ENCODE measurements around the gene ATP2B2.

The ATP2B2 gene

DNA sequence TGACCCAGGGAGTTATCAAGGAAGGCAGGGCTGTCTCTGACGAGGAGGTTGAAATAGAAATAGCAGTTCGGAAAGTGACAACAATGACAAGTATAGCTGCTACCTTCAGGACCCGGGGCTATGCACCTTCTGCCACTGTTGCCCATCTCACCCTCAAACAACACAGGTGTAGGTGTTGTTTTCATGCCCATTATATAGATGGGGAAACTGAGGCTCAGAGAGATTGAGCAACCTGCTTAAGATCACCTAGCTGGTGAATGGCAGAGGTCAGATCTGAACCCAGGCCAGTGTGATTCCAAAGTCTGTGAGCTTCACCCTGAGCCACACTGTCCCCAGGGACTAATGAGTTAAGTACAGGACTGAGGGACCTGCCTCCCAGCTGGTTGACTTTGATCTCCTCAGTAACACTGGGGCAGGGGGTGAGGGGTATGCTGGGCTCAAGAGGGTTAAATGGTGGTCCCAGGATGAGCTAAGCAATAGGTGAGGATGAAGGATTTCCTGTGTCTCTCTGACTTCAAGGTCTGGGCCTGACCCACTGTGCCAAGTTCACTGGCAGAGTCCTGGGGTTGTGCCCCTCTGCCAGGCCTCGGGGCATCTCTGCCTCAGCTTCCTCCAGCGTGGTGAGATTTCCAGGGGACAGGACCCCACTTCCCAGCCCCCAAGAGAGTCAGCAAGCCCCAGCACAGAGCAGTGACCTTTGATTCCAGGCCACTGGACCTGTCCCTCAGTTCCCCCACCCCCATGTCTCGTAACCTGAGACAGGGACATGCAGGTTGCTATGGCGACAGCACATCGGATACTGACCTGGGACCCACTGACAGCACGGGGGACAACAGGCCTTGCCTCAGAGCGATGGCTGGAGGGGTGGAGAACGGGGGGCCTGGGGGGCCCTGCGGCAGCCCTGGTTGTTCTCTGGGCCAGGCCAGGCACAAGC lies 35.0 kb downstream of the ATP2B2 start:
- peaks cover 27% of the 10 kb centered on the region for H3K27me3 ChIP-seq (ENCODE audit: control insufficient read depth, insufficient read depth, low read length)

DNA sequence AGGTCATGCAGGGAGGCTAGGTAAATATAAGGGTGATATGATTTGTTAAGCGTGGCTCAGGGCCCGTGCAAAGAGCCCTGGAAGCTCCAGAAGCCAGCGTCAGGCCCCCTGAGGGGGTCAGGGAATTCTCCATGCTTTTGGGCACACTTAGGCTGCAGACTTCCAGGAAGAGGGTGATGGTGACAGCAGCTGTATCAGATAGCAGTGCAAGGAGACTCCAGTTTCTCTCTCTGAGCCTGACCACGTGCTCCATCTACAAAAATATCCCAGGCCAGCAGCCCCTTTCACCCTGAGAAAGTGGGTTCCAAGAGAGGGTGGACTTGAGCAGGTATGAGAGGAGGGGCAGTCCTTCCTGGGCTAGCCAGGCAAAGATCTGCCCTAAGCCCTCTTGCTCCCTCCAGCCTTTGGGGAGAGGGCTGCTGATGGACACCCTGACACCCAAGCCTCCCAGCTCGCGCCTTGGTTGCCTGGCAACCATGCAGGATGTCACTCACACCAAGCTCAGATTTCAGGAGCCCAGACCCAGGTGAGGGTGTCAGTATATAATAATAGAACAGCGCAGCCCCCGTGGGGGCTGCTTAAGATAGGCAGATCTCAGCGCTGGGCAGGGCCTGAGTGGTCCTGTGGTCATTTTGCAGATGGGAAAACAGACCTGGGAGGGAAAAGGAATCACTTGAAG lies 35.8 kb downstream of the ATP2B2 start:
- Histone ChIP-seq H3K9ac (ENCODE audit: low read length) (no peak overlapping the region), H3K4me3 (ENCODE audit: low read length) (no peak overlapping the region), H3K9me3 (ENCODE audit: control insufficient read depth, low read length) (no peaks in the 10 kb centered on the region), H3K27me3 (ENCODE audit: control insufficient read depth, insufficient read depth, low read length) (peaks cover 27% of the 10 kb centered on the region), H3K4me1 (ENCODE audit: control insufficient read depth, insufficient read depth, low read length) (no peaks in the 10 kb centered on the region), H3K36me3 (ENCODE audit: control insufficient read depth, insufficient read depth, low read length) (no peaks in the 10 kb centered on the region)

More for the DNA sequence above, 35.0 kb downstream of the ATP2B2 start:
- no peaks in the 10 kb centered on the region for H3K4me1 ChIP-seq (ENCODE audit: control insufficient read depth, insufficient read depth, low read length)
- no peak overlapping the region for H3K4me3 ChIP-seq (ENCODE audit: low read length)
- no peak overlapping the region for H3K9ac ChIP-seq (ENCODE audit: low read length)
- no peaks in the 10 kb centered on the region for H3K9me3 ChIP-seq (ENCODE audit: control insufficient read depth, low read length)
- no peaks in the 10 kb centered on the region for H3K36me3 ChIP-seq (ENCODE audit: control insufficient read depth, insufficient read depth, low read length)

DNA sequence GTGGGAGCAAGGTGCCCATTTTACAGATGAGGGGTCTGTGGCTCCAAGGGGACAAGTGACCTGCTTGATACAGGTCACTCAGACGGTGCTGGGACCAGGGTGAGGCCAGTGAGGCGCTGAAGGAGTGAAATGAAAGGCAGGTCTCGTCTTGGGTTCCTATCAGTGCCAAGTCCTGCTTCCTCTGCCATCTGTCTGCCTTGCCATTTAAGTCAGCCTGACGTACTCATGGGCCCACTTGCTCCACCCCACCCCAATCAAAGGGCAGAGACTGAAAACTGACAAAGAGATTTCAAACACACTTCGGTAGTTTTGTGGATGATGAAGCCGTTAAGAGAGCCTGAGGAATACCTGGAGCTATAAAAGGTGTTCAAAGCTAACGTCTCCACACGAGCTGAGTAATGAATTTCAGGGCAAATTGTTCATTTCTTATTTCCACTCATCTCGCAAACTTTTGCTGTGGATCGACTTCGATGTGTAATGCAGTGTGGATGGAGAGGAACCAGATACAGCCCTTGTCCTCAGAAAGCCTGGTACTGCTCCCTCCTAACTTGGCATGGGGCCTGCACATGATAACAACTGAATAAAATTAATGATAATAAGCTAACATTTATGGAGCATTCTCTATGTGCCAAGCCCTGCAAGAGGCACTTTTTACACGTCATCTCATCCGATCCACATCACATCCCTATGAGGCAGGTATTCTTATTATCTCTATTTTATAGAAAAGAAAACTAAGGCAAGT lies 36.6 kb downstream of the ATP2B2 start:
- H3K9ac ChIP-seq (ENCODE audit: low read length), result no peak overlapping the region

DNA sequence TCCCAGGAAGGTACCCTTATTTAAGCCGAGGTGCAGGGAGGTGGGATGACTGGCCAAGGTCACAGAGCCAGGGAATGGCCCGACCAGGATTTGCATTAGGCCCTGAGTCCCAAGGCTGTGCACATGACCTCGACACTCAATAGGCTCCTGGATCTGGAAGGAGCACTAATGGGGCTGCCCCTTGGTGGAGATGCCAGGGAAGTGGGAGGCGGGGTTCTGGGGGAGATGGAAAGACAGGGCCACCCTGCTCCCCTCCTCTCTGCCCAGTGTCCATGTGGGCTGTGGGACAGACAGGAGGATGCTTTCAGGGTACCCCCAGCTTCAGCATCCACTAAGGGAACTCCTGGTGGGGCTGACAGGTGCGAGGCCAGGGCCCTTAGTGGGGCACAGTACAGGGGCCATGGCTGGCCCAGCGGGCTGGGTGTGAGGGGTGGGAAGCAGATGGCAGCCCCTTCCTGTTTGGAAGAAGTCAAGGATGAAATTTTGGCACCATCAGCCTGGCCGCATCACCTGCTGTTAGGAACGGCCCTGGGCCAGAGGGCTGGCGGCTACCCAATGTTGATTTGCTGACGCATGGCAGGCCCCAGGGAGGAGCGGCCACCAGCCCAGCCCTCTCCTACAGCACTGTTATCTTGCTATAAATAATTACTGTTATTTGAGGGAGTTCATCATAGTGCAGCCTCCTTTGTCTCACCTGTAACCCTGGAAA lies 37.3 kb downstream of the ATP2B2 start:
- H3K9ac ChIP-seq (ENCODE audit: low read length), result no peak overlapping the region
- peaks cover 27% of the 10 kb centered on the region for H3K27me3 ChIP-seq (ENCODE audit: control insufficient read depth, insufficient read depth, low read length)
- H3K4me3 ChIP-seq (ENCODE audit: low read length), result no peak overlapping the region
- H3K9me3 ChIP-seq (ENCODE audit: control insufficient read depth, low read length), result no peaks in the 10 kb centered on the region
- H3K4me1 ChIP-seq (ENCODE audit: control insufficient read depth, insufficient read depth, low read length), result no peaks in the 10 kb centered on the region
- H3K36me3 ChIP-seq (ENCODE audit: control insufficient read depth, insufficient read depth, low read length), result no peaks in the 10 kb centered on the region

More for the DNA sequence above, 36.6 kb downstream of the ATP2B2 start:
- H3K36me3 ChIP-seq (ENCODE audit: control insufficient read depth, insufficient read depth, low read length), result no peaks in the 10 kb centered on the region
- no peak overlapping the region for H3K4me3 ChIP-seq (ENCODE audit: low read length)
- peaks cover 27% of the 10 kb centered on the region for H3K27me3 ChIP-seq (ENCODE audit: control insufficient read depth, insufficient read depth, low read length)
- no peaks in the 10 kb centered on the region for H3K4me1 ChIP-seq (ENCODE audit: control insufficient read depth, insufficient read depth, low read length)
- no peaks in the 10 kb centered on the region for H3K9me3 ChIP-seq (ENCODE audit: control insufficient read depth, low read length)

DNA sequence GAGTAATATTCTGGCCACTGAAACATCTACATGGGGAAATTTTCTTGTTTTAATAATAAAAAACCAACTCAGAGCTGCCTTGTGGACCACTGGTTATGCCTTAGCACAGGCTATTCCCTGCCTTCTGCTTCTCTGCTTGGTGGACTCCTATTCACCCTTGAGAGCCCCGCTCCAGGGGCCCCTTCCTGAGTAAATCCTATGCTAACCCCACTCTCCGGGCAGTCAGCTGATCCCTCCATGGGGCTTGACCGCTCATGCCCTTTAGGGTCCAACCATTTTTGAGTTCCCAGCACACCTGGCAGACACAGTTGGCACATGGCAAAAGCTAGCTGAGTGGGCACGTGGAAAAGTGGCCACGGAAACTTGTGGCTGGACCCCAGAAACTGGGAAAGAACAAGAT lies 38.2 kb downstream of the ATP2B2 start:
- no peaks in the 10 kb centered on the region for H3K4me1 ChIP-seq (ENCODE audit: control insufficient read depth, insufficient read depth, low read length)
- no peaks in the 10 kb centered on the region for H3K9me3 ChIP-seq (ENCODE audit: control insufficient read depth, low read length)
- no peaks in the 10 kb centered on the region for H3K36me3 ChIP-seq (ENCODE audit: control insufficient read depth, insufficient read depth, low read length)
- H3K9ac ChIP-seq (ENCODE audit: low read length), result no peak overlapping the region
- H3K4me3 ChIP-seq (ENCODE audit: low read length), result no peak overlapping the region
- peaks cover 21% of the 10 kb centered on the region for H3K27me3 ChIP-seq (ENCODE audit: control insufficient read depth, insufficient read depth, low read length)

DNA sequence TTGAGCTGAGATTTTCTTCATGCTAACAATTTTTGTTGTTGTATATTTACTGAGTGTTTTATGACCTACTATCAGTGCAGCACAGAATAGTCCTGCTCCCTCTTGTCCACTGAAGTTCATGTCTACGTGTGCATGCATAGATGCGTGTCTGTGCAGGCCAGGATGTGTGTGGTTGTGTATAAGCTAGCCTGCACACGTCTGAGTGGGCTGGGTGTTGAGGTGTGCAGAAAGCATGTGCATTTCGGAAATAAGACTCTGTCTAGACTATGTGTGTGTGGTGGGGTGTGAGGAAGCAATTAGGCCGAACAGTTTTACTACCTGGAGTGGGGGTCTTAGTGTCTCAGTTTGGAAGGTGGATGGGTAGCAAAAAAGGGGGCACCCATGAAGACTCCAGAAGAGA lies 39.2 kb downstream of the ATP2B2 start:
- Histone ChIP-seq H3K9me3 (ENCODE audit: control insufficient read depth, low read length) (no peaks in the 10 kb centered on the region), H3K4me3 (ENCODE audit: low read length) (no peak overlapping the region), H3K9ac (ENCODE audit: low read length) (no peak overlapping the region), H3K4me1 (ENCODE audit: control insufficient read depth, insufficient read depth, low read length) (no peaks in the 10 kb centered on the region), H3K36me3 (ENCODE audit: control insufficient read depth, insufficient read depth, low read length) (no peaks in the 10 kb centered on the region), H3K27me3 (ENCODE audit: control insufficient read depth, insufficient read depth, low read length) (peaks cover 16% of the 10 kb centered on the region)

DNA sequence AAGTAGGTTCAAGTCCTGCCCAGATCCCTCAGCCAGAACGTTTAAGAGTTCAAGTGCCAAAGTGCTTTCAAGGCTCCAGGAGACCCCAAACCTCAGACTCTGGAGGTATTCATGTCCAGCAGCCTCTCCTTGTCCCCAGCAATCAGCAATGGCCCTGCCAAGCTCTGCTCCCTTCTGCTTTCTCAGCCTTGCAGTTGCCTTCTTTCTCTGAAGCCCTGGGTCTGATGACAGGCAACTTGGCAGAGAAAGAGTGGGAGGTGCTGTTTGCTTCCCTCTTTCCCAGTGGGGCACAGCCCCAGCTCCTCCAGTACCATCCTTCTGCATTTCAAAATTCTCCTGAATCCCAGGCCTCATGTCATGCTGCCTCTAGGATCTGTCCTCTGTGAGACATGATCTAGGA lies 40.2 kb downstream of the ATP2B2 start:
- no peaks in the 10 kb centered on the region for H3K36me3 ChIP-seq (ENCODE audit: control insufficient read depth, insufficient read depth, low read length)
- no peak overlapping the region for H3K9ac ChIP-seq (ENCODE audit: low read length)
- no peaks in the 10 kb centered on the region for H3K4me1 ChIP-seq (ENCODE audit: control insufficient read depth, insufficient read depth, low read length)
- H3K9me3 ChIP-seq (ENCODE audit: control insufficient read depth, low read length), result no peaks in the 10 kb centered on the region
- peaks cover 7% of the 10 kb centered on the region for H3K27me3 ChIP-seq (ENCODE audit: control insufficient read depth, insufficient read depth, low read length)
- H3K4me3 ChIP-seq (ENCODE audit: low read length), result no peak overlapping the region

DNA sequence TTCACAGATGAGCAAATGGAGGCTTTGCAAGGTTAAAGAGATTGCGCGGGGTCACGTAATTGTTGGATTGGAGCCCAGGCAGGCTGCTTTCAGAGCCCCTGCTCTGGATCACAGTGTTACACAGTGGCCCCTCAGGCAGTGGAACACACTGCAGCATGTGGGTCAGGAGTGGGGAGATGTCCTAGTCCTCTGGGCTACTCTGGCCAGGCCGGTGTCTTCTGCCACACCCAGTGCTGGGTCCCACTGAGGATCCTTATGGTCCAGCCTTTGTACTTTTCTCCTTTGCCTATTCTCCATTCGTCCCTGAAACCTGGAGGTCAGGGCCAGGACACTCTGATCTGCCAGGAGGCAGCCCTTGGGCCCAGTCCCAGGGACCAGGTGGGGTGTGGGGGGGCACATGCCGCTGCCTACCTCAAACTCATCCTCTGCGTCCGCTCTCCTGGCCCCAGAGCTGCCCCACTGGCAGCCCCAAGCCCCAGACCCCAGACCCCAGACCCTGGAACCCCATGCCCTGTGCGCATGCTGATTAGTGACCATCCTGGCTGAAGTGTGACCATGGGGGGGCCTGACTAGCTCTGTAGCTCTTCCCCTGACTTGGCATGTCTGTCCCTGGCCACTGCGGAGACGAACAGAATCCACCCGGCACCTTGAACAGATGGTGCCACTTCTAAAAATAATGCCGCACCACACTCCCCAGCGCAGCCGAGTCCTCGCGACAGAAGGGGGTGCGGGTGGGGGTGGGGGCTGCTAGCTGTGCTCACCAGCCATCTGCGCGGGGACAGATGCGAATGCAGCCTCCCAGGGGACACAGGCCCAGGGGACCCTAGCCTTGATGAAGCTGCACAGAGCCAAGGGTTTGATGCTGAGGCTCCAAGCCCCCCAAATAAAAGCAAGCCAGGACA lies 41.6 kb downstream of the ATP2B2 start:
- no peaks in the 10 kb centered on the region for H3K4me1 ChIP-seq (ENCODE audit: control insufficient read depth, insufficient read depth, low read length)
- no peaks in the 10 kb centered on the region for H3K36me3 ChIP-seq (ENCODE audit: control insufficient read depth, insufficient read depth, low read length)
- no peaks in the 10 kb centered on the region for H3K27me3 ChIP-seq (ENCODE audit: control insufficient read depth, insufficient read depth, low read length)
- H3K9ac ChIP-seq (ENCODE audit: low read length), result no peak overlapping the region
- H3K9me3 ChIP-seq (ENCODE audit: control insufficient read depth, low read length), result no peaks in the 10 kb centered on the region
- no peak overlapping the region for H3K4me3 ChIP-seq (ENCODE audit: low read length)

DNA sequence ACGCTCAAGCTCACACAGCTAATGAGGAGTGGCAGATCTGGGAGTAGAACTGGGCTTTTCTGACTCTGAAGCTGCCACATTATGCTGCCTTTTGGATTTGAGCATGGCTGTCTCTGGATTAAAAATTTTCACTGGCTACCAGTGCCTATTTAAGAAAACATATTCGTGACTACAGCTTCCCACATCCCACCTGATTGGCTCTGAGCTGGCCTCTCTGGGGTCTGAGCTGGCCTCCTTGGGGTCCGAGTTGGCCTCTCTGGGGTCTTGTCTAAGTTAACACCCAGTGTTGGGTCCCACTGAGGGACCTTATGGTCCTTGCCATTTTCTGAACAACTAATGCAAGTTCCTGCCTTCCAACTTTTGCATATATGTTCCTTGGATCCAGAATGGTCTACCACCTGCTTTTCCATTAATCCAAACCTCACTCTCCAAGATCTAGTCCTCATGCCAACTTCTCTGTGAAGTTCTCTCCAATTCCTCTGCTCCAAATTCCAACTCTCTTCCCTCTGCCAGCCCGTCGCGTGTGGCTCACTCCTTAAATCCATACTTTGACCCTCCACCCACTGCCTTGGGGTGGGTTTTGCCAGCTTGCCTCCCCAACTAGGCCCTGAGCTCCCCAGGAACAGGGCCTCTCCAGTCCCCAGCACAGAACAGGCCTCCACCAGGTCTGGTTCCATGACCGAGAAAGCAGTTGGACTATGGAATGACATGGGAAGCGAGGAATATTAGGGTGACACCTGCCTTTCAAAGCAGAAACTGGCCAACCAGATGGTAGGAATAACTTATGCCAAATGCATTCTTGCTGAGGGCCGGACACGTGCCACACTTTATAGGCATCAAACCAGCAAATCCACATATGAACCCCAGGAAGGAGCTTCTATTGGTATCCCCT lies 42.5 kb downstream of the ATP2B2 start:
- Histone ChIP-seq H3K9me3 (ENCODE audit: control insufficient read depth, low read length) (no peaks in the 10 kb centered on the region), H3K27me3 (ENCODE audit: control insufficient read depth, insufficient read depth, low read length) (no peaks in the 10 kb centered on the region), H3K36me3 (ENCODE audit: control insufficient read depth, insufficient read depth, low read length) (no peaks in the 10 kb centered on the region), H3K4me3 (ENCODE audit: low read length) (no peak overlapping the region), H3K4me1 (ENCODE audit: control insufficient read depth, insufficient read depth, low read length) (no peaks in the 10 kb centered on the region), H3K9ac (ENCODE audit: low read length) (no peak overlapping the region)

DNA sequence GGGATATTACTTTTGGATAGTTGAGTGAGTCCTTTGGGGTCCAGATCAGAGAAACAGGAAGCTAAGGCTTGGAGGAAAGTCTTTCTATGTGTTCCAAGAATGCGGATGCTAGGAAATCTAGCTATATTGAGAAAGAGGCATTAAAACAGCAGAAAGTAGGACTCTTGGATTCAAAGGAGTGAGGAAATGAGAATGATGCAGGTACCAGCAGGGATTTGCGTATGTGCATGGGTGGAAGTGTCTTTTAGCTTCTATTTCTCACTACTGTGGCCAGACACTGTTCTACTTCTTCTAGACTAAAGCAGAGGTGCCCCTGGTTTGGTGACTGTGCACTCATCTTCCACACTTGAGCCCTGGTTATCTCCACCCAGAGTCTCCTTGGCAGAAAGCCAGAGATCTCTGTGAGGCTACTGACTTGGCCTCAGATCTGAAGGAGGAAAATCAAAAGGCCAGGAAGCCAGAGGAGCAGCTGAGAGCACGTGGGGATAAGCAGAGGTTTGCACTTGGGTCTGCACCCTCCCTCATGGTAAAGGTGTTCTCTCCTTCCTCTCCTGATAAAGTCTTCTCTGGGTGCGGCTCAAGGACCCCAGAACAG lies 44.3 kb downstream of the ATP2B2 start:
- Histone ChIP-seq H3K4me1 (ENCODE audit: control insufficient read depth, insufficient read depth, low read length) (no peaks in the 10 kb centered on the region), H3K4me3 (ENCODE audit: low read length) (no peak overlapping the region), H3K9ac (ENCODE audit: low read length) (no peak overlapping the region), H3K27me3 (ENCODE audit: control insufficient read depth, insufficient read depth, low read length) (no peaks in the 10 kb centered on the region), H3K9me3 (ENCODE audit: control insufficient read depth, low read length) (no peaks in the 10 kb centered on the region), H3K36me3 (ENCODE audit: control insufficient read depth, insufficient read depth, low read length) (no peaks in the 10 kb centered on the region)
